ENCODE measurements around the gene ACYP2.
"Not testable (repeated sequence)": the region's sequence is repeated elsewhere in the genome, so short reads cannot be mapped to it uniquely, and the experiment has no call there.

The ACYP2 gene

GRCh38 chr2:54259413-54260240 lies 144.2 kb downstream of the ACYP2 start:
- Histone ChIP-seq H3K9ac (ENCODE audit: low read length) (no peak overlapping the region), H3K4ac (ENCODE audit: low read depth, low read length) (no peak overlapping the region), H2BK5ac (ENCODE audit: low read length) (no peak overlapping the region), H4K8ac (ENCODE audit: low read depth, low read length) (no peak overlapping the region), H3K23ac (ENCODE audit: low read length) (no peak overlapping the region), H3K27ac (ENCODE audit: low read depth, low read length) (no peak overlapping the region), H3K4me3 (ENCODE audit: low read length) (no peak overlapping the region), H3K4me2 (ENCODE audit: low read length) (no peak overlapping the region), H3K79me2 (ENCODE audit: control insufficient read depth, insufficient read depth, low read length) (no peaks in the 10 kb centered on the region), H3K27me3 (ENCODE audit: insufficient read depth, low read length, poor library complexity) (no peaks in the 10 kb centered on the region), H3K36me3 (ENCODE audit: control insufficient read depth, insufficient read depth, low read length) (no peaks in the 10 kb centered on the region), H3K79me1 (ENCODE audit: low read length) (no peaks in the 10 kb centered on the region), H2AK5ac (ENCODE audit: low read length) (no peak overlapping the region), H3K4me1 (ENCODE audit: control insufficient read depth, low read depth, low read length) (no peaks in the 10 kb centered on the region), H4K5ac (ENCODE audit: low read length) (no peak overlapping the region), H2BK15ac (replicated peaks; ENCODE audit: low read depth) (no peak overlapping the region), H3K18ac (ENCODE audit: low read length) (no peak overlapping the region), H3K56ac (ENCODE audit: low read length) (no peak overlapping the region), H2BK120ac (ENCODE audit: low read depth, low read length) (no peak overlapping the region)
- DNase-seq: no peak
- WGBS (ENCODE audit: extremely low coverage, insufficient coverage, low lambda C conversion rate): no CpG with 5 or more reads among the region's 6 CpGs

GRCh38 chr2:54260241-54260595 lies 144.8 kb downstream of the ACYP2 start:
- no peak overlapping the region for H3K4ac ChIP-seq (ENCODE audit: low read depth, low read length)
- no CpG with 5 or more reads among the region's 2 CpGs for WGBS (ENCODE audit: extremely low coverage, insufficient coverage, low lambda C conversion rate)
- no peaks in the 10 kb centered on the region for H3K27me3 ChIP-seq (ENCODE audit: insufficient read depth, low read length, poor library complexity)
- no peaks in the 10 kb centered on the region for H3K79me1 ChIP-seq (ENCODE audit: low read length)
- no peak for DNase-seq
- H3K23ac ChIP-seq (ENCODE audit: low read length): no peak overlapping the region
- H3K4me3 ChIP-seq (ENCODE audit: low read length): no peak overlapping the region
- H3K18ac ChIP-seq (ENCODE audit: low read length): no peak overlapping the region
- no peaks in the 10 kb centered on the region for H3K4me1 ChIP-seq (ENCODE audit: control insufficient read depth, low read depth, low read length)
- H4K5ac ChIP-seq (ENCODE audit: low read length): no peak overlapping the region
- H2BK120ac ChIP-seq (ENCODE audit: low read depth, low read length): no peak overlapping the region
- no peak overlapping the region for H3K9ac ChIP-seq (ENCODE audit: low read length)
- H3K56ac ChIP-seq (ENCODE audit: low read length): no peak overlapping the region
- no peak overlapping the region for H3K4me2 ChIP-seq (ENCODE audit: low read length)
- H3K27ac ChIP-seq (ENCODE audit: low read depth, low read length): no peak overlapping the region
- H2BK15ac ChIP-seq (replicated peaks; ENCODE audit: low read depth): no peak overlapping the region
- no peaks in the 10 kb centered on the region for H3K79me2 ChIP-seq (ENCODE audit: control insufficient read depth, insufficient read depth, low read length)
- no peaks in the 10 kb centered on the region for H3K36me3 ChIP-seq (ENCODE audit: control insufficient read depth, insufficient read depth, low read length)
- no peak overlapping the region for H2AK5ac ChIP-seq (ENCODE audit: low read length)
- H2BK5ac ChIP-seq (ENCODE audit: low read length): no peak overlapping the region
- H4K8ac ChIP-seq (ENCODE audit: low read depth, low read length): no peak overlapping the region

DNA sequence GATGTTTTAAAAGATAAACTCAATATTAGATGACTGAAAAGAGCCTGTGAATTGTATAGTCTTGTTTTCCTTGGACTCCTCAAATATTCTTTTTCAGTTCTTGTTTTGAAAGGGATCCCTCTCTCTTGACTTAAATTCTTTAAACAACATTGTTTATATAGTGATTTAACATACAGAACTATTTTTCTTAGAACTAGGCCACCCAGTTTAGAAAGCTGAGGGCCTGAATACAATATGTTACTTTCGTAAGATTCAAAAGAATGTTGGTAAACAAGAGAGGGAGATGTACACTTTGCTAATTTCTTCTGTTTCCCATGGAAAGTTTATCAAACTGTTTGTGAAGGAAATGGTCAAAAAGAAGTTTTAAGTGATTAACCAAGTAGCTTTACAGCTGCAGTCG lies 146.1 kb downstream of the ACYP2 start:
- no peaks in the 10 kb centered on the region for H3K79me2 ChIP-seq (ENCODE audit: control insufficient read depth, insufficient read depth, low read length)
- H2BK120ac ChIP-seq (ENCODE audit: low read depth, low read length): no peak overlapping the region
- no peak overlapping the region for H3K4ac ChIP-seq (ENCODE audit: low read depth, low read length)
- no peak overlapping the region for H4K8ac ChIP-seq (ENCODE audit: low read depth, low read length)
- no peaks in the 10 kb centered on the region for H3K79me1 ChIP-seq (ENCODE audit: low read length)
- H3K27ac ChIP-seq (ENCODE audit: low read depth, low read length): no peak overlapping the region
- no peak overlapping the region for H2AK5ac ChIP-seq (ENCODE audit: low read length)
- H3K18ac ChIP-seq (ENCODE audit: low read length): no peak overlapping the region
- no peaks in the 10 kb centered on the region for H3K27me3 ChIP-seq (ENCODE audit: insufficient read depth, low read length, poor library complexity)
- no peak for DNase-seq
- H3K23ac ChIP-seq (ENCODE audit: low read length): no peak overlapping the region
- WGBS (ENCODE audit: extremely low coverage, insufficient coverage, low lambda C conversion rate): 100% methylated on average over 1 of the region's 2 CpGs
- no peak overlapping the region for H2BK5ac ChIP-seq (ENCODE audit: low read length)
- no peak overlapping the region for H3K4me3 ChIP-seq (ENCODE audit: low read length)
- no peak overlapping the region for H3K56ac ChIP-seq (ENCODE audit: low read length)
- H3K4me1 ChIP-seq (ENCODE audit: control insufficient read depth, low read depth, low read length): no peaks in the 10 kb centered on the region
- no peak overlapping the region for H3K4me2 ChIP-seq (ENCODE audit: low read length)
- H3K9ac ChIP-seq (ENCODE audit: low read length): no peak overlapping the region
- no peak overlapping the region for H4K5ac ChIP-seq (ENCODE audit: low read length)
- no peak overlapping the region for H2BK15ac ChIP-seq (replicated peaks; ENCODE audit: low read depth)
- H3K36me3 ChIP-seq (ENCODE audit: control insufficient read depth, insufficient read depth, low read length): no peaks in the 10 kb centered on the region

DNA sequence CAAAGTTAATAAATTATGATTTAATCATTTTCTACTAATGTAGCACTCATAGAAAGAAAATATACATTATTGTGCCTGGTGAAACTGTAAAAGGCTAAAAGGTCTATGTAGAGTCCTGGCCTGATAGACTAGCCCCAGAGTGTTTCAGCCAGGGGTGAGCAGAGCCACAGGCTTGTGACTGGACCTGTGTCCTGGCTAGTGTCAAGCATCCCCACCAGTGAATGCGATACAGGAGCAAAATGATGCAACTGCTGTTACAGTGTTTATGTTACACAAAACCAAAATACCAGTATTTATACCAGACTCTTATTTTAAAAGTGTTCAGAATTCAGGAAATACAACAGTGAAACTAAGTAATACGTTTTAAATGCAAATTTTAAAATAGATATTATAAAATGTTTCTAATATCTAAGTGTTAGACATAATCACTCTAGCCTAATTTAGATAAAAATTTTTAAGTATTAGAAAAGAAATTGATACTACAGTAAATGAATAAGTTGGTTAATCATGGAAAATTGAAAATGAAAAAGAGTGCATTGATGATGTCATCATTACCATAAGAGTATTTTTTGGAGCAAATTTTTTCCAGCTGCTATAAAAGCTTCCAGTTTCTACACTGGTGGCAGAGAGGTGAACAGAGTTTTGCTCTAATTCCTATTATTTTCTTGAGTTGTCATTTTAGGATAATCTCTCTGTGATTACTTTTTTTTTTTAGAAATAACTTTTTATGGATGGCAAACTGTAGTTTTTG lies 146.8 kb downstream of the ACYP2 start:
- Histone ChIP-seq H3K4me2 (ENCODE audit: low read length) (no peak overlapping the region), H3K79me1 (ENCODE audit: low read length) (no peaks in the 10 kb centered on the region), H3K36me3 (ENCODE audit: control insufficient read depth, insufficient read depth, low read length) (no peaks in the 10 kb centered on the region), H2BK120ac (ENCODE audit: low read depth, low read length) (no peak overlapping the region), H2BK5ac (ENCODE audit: low read length) (no peak overlapping the region), H2BK15ac (replicated peaks; ENCODE audit: low read depth) (no peak overlapping the region), H2AK5ac (ENCODE audit: low read length) (no peak overlapping the region), H3K18ac (ENCODE audit: low read length) (no peak overlapping the region), H4K5ac (ENCODE audit: low read length) (no peak overlapping the region), H3K4ac (ENCODE audit: low read depth, low read length) (no peak overlapping the region), H3K27ac (ENCODE audit: low read depth, low read length) (no peak overlapping the region), H3K23ac (ENCODE audit: low read length) (no peak overlapping the region), H3K4me3 (ENCODE audit: low read length) (no peak overlapping the region), H3K56ac (ENCODE audit: low read length) (no peak overlapping the region), H3K4me1 (ENCODE audit: control insufficient read depth, low read depth, low read length) (no peaks in the 10 kb centered on the region), H3K79me2 (ENCODE audit: control insufficient read depth, insufficient read depth, low read length) (no peaks in the 10 kb centered on the region), H3K9ac (ENCODE audit: low read length) (no peak overlapping the region), H4K8ac (ENCODE audit: low read depth, low read length) (no peak overlapping the region), H3K27me3 (ENCODE audit: insufficient read depth, low read length, poor library complexity) (no peaks in the 10 kb centered on the region)
- WGBS (ENCODE audit: extremely low coverage, insufficient coverage, low lambda C conversion rate): no CpG with 5 or more reads among the region's 2 CpGs
- no peak for DNase-seq

- H3K27me3 ChIP-seq (ENCODE audit: insufficient read depth, low read length, poor library complexity); H3K36me3 ChIP-seq (ENCODE audit: control insufficient read depth, insufficient read depth, low read length); H2BK120ac ChIP-seq (ENCODE audit: low read depth, low read length); H3K9ac ChIP-seq (ENCODE audit: low read length); H4K5ac ChIP-seq (ENCODE audit: low read length); DNase-seq; H3K79me2 ChIP-seq (ENCODE audit: control insufficient read depth, insufficient read depth, low read length); H3K4me2 ChIP-seq (ENCODE audit: low read length); H3K23ac ChIP-seq (ENCODE audit: low read length); H2AK5ac ChIP-seq (ENCODE audit: low read length); H3K27ac ChIP-seq (ENCODE audit: low read depth, low read length); H3K4me3 ChIP-seq (ENCODE audit: low read length); H2BK5ac ChIP-seq (ENCODE audit: low read length); H3K4me1 ChIP-seq (ENCODE audit: control insufficient read depth, low read depth, low read length); H4K8ac ChIP-seq (ENCODE audit: low read depth, low read length); H3K4ac ChIP-seq (ENCODE audit: low read depth, low read length); H3K18ac ChIP-seq (ENCODE audit: low read length); H2BK15ac ChIP-seq (replicated peaks; ENCODE audit: low read depth); H3K79me1 ChIP-seq (ENCODE audit: low read length); H3K56ac ChIP-seq (ENCODE audit: low read length): not testable (repeated sequence)
- no CpG with 5 or more reads among the region's 1 CpG for WGBS (ENCODE audit: extremely low coverage, insufficient coverage, low lambda C conversion rate)
Measured at GRCh38 chr2:54265081-54265480, 149.7 kb downstream of the ACYP2 start.
